Type B pancreatic cell (in vitro differentiated cells): ENCODE results near the gene BEST4. TPM values are rescaled to one million over a fixed set of nuclear protein-coding genes. Genes with fewer than 3 reads are reported as not detected.
"Not testable (repeated sequence)": the region's sequence is repeated elsewhere in the genome, so short reads cannot be mapped to it uniquely, and the experiment has no call there.

Experiments used
- DNase-seq: peaks from one replicate; pipeline ENCODE4 v3.0.0; 2021; ENCODE audit warnings: mixed read lengths; ENCODE audit not compliant: unreplicated experiment; ENCODE audit errors: extremely low spot score
- H3K27ac Mint-ChIP-seq: 2 replicates; pipeline ENCODE4 v1.8.0; 2021; ENCODE audit warnings: mild to moderate bottlenecking, mixed read lengths
- H3K27me3 Mint-ChIP-seq: 2 replicates; pipeline ENCODE4 v1.8.0; 2021; ENCODE audit warnings: mixed read lengths
- H3K36me3 Mint-ChIP-seq: 2 replicates; pipeline ENCODE4 v1.8.0; 2021; ENCODE audit warnings: mixed read lengths
- H3K4me1 Mint-ChIP-seq: one replicate; pipeline ENCODE4 v1.8.0; 2021; ENCODE audit warnings: mixed read lengths; ENCODE audit not compliant: unreplicated experiment
- H3K4me3 Mint-ChIP-seq: 2 replicates; pipeline ENCODE4 v1.8.0; 2021; ENCODE audit warnings: mild to moderate bottlenecking, mixed read lengths
- H3K9me3 Mint-ChIP-seq: 2 replicates; pipeline ENCODE4 v1.8.0; 2021; ENCODE audit warnings: mixed read lengths
- CTCF ChIP-seq: fragments of 200-600 bp; sonication (generic); conservative IDR thresholded peaks from 2 replicates; pipeline ENCODE4 v1.5.0; 2021; ENCODE audit warnings: antibody characterized with exemption, mild to moderate bottlenecking
- total RNA-seq: library from RNA; stranded (reverse); gene quantifications from 2 replicates; pipeline ENCODE4 v1.2.1, GENCODE V29; 2021; ENCODE audit warnings: low replicate concordance

BEST4 gene
- total RNA-seq, 1 donor from 2014 or later: 0.99 TPM

GRCh38 chr1:44739307-44740178 lies 48.4 kb downstream of the BEST4 start, which contains the start of gene KIF2C:
Gene KIF2C (plus strand): TSS chr1:44739837. CDS start chr1:44739933, 96 bp downstream.
- DNase-seq: peak; percentile 96
- peak within 1 kb of the TSS; percentile 92 for H3K4me3 Mint-ChIP-seq
- peaks cover 16% of the 10 kb centered on the region for H3K4me1 Mint-ChIP-seq
- H3K36me3 Mint-ChIP-seq: peaks cover 10% of the 10 kb centered on the region
- TF ChIP-seq CTCF: no peak
- H3K27me3 Mint-ChIP-seq: no peaks in the 10 kb centered on the region
- peak within 1 kb of the TSS; percentile 89 for H3K27ac Mint-ChIP-seq
- no peaks in the 10 kb centered on the region for H3K9me3 Mint-ChIP-seq

- H3K9me3 Mint-ChIP-seq, H3K27me3 Mint-ChIP-seq, DNase-seq, H3K36me3 Mint-ChIP-seq: not testable (repeated sequence)
- H3K4me3 Mint-ChIP-seq: peak overlapping the region; percentile 92
- H3K4me1 Mint-ChIP-seq: peaks cover 16% of the 10 kb centered on the region
- peak overlapping the region; percentile 89 for H3K27ac Mint-ChIP-seq
Observed at GRCh38 chr1:44738953-44739306, 49.0 kb downstream of the BEST4 start.

GRCh38 chr1:44735992-44736391 lies 52.0 kb downstream of the BEST4 start:
- H3K4me3 Mint-ChIP-seq: no peak overlapping the region
- DNase-seq: no peak

GRCh38 chr1:44733784-44734183 lies 54.2 kb downstream of the BEST4 start:
- H3K36me3 Mint-ChIP-seq: no peaks in the 10 kb centered on the region
- no peak overlapping the region for H3K4me3 Mint-ChIP-seq
- H3K27ac Mint-ChIP-seq: peak overlapping the region; percentile 10

More at GRCh38 chr1:44735992-44736391, 52.0 kb downstream of the BEST4 start:
- H3K4me1 Mint-ChIP-seq: peaks cover 11% of the 10 kb centered on the region
- no peak overlapping the region for H3K27ac Mint-ChIP-seq
- TF ChIP-seq CTCF: no peak
- H3K36me3 Mint-ChIP-seq: no peaks in the 10 kb centered on the region
- no peaks in the 10 kb centered on the region for H3K27me3 Mint-ChIP-seq
- no peaks in the 10 kb centered on the region for H3K9me3 Mint-ChIP-seq

More at GRCh38 chr1:44733784-44734183, 54.2 kb downstream of the BEST4 start:
- DNase-seq: no peak
- Mint-ChIP-seq H3K27me3 (peaks cover 5% of the 10 kb centered on the region), H3K9me3 (peaks cover 4% of the 10 kb centered on the region), H3K4me1 (peaks cover 10% of the 10 kb centered on the region)
- no peak for TF ChIP-seq CTCF

Other genes starting within 250 kb of the BEST4 start
- 6.6 and 9.1 TPM in 2 replicates for gene TMEM53, start 113.7 kb downstream of the BEST4 start, total RNA-seq
- 5.5 and 11.6 TPM in 2 replicates for gene ARMH1, start 113.5 kb downstream of the BEST4 start, total RNA-seq
- gene RNU5D-1, start 57.0 kb downstream of the BEST4 start, total RNA-seq: not detected in 2 replicates
- 17.4 and 56.5 TPM in 2 replicates for gene KIF2C, start 48.3 kb downstream of the BEST4 start, total RNA-seq
- gene RPS8, start 12.6 kb downstream of the BEST4 start, total RNA-seq: 2,494 and 2,620 TPM in 2 replicates
- 18.5 and 39.1 TPM in 2 replicates for gene PLK3, start 12.2 kb upstream of the BEST4 start, total RNA-seq
- gene DYNLT4, start 19.2 kb upstream of the BEST4 start, total RNA-seq: 1.1 TPM in 1 of 2 replicates, not detected in the other
- gene BTBD19, start 20.4 kb upstream of the BEST4 start, total RNA-seq: 7.0 and 10.3 TPM in 2 replicates
- gene PTCH2, start 55.1 kb upstream of the BEST4 start, total RNA-seq: 1.6 and 3.4 TPM in 2 replicates
- 16.1 and 21.9 TPM in 2 replicates for gene EIF2B3, start 198.4 kb upstream of the BEST4 start, total RNA-seq
- 33.9 and 45.7 TPM in 2 replicates for gene HECTD3, start 223.2 kb upstream of the BEST4 start, total RNA-seq
- gene UROD, start 224.1 kb upstream of the BEST4 start, total RNA-seq: 49.4 and 84.7 TPM in 2 replicates